IMR-90 (cell line): ENCODE measurements around the gene DNAJC13. TPM values are rescaled to one million over a fixed set of nuclear protein-coding genes. Genes with fewer than 3 reads are reported as not detected.

ENCODE experiments used
- ATAC-seq: fragments of 200-7000 bp; cut with Tn5 transposase; 2 replicates; pipeline ENCODE4 v1.9.1; 2020; ENCODE audit warnings: low read depth, mild to moderate bottlenecking, moderate library complexity
- BruUV-seq: library from RNA; stranded (reverse); fragments of 400-500 nt; replicated peaks from 2 replicates; lab custom pipeline; 2021; lab: Mats Ljungman, UMichigan
- CTCF ChIA-PET: fragments of 300-600 bp; formaldehyde crosslinking; extraction: SDS; loops from one replicate; lab custom pipeline; 2021; ENCODE audit warnings: antibody characterized with exemption; lab: Yijun Ruan, JAX
- POLR2A ChIA-PET: fragments of 300-600 bp; sonication (Branson Sonifier 250); formaldehyde crosslinking; loops from one replicate; lab custom pipeline; 2022; ENCODE audit warnings: antibody characterized with exemption; ENCODE audit not compliant: unreplicated experiment; lab: Charles Lee
- DNase-seq: peaks from one replicate; pipeline ENCODE4 v3.0.0; 2013
- H2AFZ ChIP-seq: replicated peaks from 2 replicates; pipeline ENCODE3; 2013; ENCODE audit warnings: low read length, mild to moderate bottlenecking; ENCODE audit not compliant: poor library complexity
- H2AK5ac ChIP-seq: 2 replicates; pipeline ENCODE4 v1.6.1; 2013; ENCODE audit warnings: low read depth, low read length, inconsistent platforms
- H2AK9ac ChIP-seq: replicated peaks from 2 replicates; pipeline ENCODE3; 2013; ENCODE audit warnings: mild to moderate bottlenecking, low read depth, low read length, moderate library complexity; ENCODE audit not compliant: poor library complexity
- H2BK120ac ChIP-seq: 2 replicates; pipeline ENCODE4 v1.6.1; 2013; ENCODE audit warnings: low read depth, low read length, inconsistent platforms
- H2BK15ac ChIP-seq: 3 replicates; pipeline ENCODE4 v1.6.1; 2013; ENCODE audit warnings: low read depth, low read length, inconsistent platforms
- H2BK20ac ChIP-seq: 2 replicates; pipeline ENCODE4 v1.6.1; 2013; ENCODE audit warnings: low read depth, mild to moderate bottlenecking, inconsistent platforms, low read length, moderate library complexity
- H2BK5ac ChIP-seq: 2 replicates; pipeline ENCODE4 v1.6.1; 2013; ENCODE audit warnings: mild to moderate bottlenecking, low read depth, low read length, inconsistent platforms; ENCODE audit not compliant: poor library complexity, severe bottlenecking
- H3K14ac ChIP-seq: replicated peaks from 2 replicates; pipeline ENCODE4 v1.6.1; 2013; ENCODE audit warnings: low read depth, low read length, inconsistent platforms
- H3K18ac ChIP-seq: 2 replicates; pipeline ENCODE4 v1.6.1; 2013; ENCODE audit warnings: low read depth, low read length, control low read depth
- H3K23ac ChIP-seq: 2 replicates; pipeline ENCODE4 v1.6.1; 2013; ENCODE audit warnings: low read depth, low read length, inconsistent platforms
- H3K27ac ChIP-seq: 2 replicates; pipeline ENCODE4 v1.5.1; 2013; ENCODE audit warnings: mild to moderate bottlenecking, control low read depth, low read length; ENCODE audit not compliant: insufficient read depth
- H3K27me3 ChIP-seq: 2 replicates; pipeline ENCODE4 v1.6.1; 2013; ENCODE audit warnings: low read length; ENCODE audit not compliant: control insufficient read depth, insufficient read depth
- H3K36me3 ChIP-seq: 2 replicates; pipeline ENCODE4 v1.6.1; 2013; ENCODE audit warnings: low read length, mixed read lengths; ENCODE audit not compliant: control insufficient read depth, insufficient read depth
- H3K4ac ChIP-seq: 2 replicates; pipeline ENCODE4 v1.6.1; 2013; ENCODE audit warnings: low read depth, low read length, inconsistent platforms
- H3K4me1 ChIP-seq: 2 replicates; pipeline ENCODE4 v1.6.1; 2013; ENCODE audit warnings: low read length, mixed read lengths; ENCODE audit not compliant: control insufficient read depth, insufficient read depth
- H3K4me2 ChIP-seq: 2 replicates; pipeline ENCODE4 v1.6.1; 2013; ENCODE audit warnings: low read depth, mild to moderate bottlenecking, control low read depth, low read length, moderate library complexity
- H3K4me3 ChIP-seq: 2 replicates; pipeline ENCODE4 v1.5.1; 2013; ENCODE audit warnings: low read depth, mild to moderate bottlenecking, control low read depth, low read length, moderate library complexity; ENCODE audit not compliant: insufficient read depth
- H3K56ac ChIP-seq: 2 replicates; pipeline ENCODE4 v1.6.1; 2013; ENCODE audit warnings: low read length, inconsistent platforms; ENCODE audit not compliant: insufficient read depth; ENCODE audit errors: extremely low read depth
- H3K79me1 ChIP-seq, 2 experiments: 2 replicates each; pipeline ENCODE4 v1.6.1; 2013; ENCODE audit warnings: low read length in 2 of 2, inconsistent platforms in 1 of 2, low read depth in 1 of 2
- H3K9ac ChIP-seq: 2 replicates; pipeline ENCODE4 v1.6.1; 2013; ENCODE audit warnings: low read depth, low read length, control low read depth
- H3K9me1 ChIP-seq: 2 replicates; pipeline ENCODE4 v1.6.1; 2013; ENCODE audit warnings: low read length, inconsistent platforms; ENCODE audit not compliant: insufficient read depth
- H3K9me3 ChIP-seq: 2 replicates; pipeline ENCODE4 v1.6.1; 2013; ENCODE audit warnings: low read length; ENCODE audit not compliant: control insufficient read depth, insufficient read depth
- H4K20me1 ChIP-seq: 2 replicates; pipeline ENCODE4 v1.6.1; 2013; ENCODE audit warnings: low read length, inconsistent platforms; ENCODE audit not compliant: insufficient read depth
- H4K5ac ChIP-seq: 2 replicates; pipeline ENCODE4 v1.6.1; 2013; ENCODE audit warnings: mild to moderate bottlenecking, low read depth, low read length, control low read depth
- H4K8ac ChIP-seq, 2 experiments: 2 replicates each; pipeline ENCODE4 v1.6.1; 2013; ENCODE audit warnings: low read depth in 2 of 2, low read length in 2 of 2, control low read depth in 1 of 2, inconsistent platforms in 1 of 2
- H4K91ac ChIP-seq: 2 replicates; pipeline ENCODE4 v1.6.1; 2013; ENCODE audit warnings: low read depth, low read length, inconsistent platforms; ENCODE audit not compliant: insufficient read depth
- CTCF ChIP-seq: conservative IDR thresholded peaks from 2 replicates; pipeline ENCODE4 v1.5.1; 2012; ENCODE audit warnings: mild to moderate bottlenecking, low read depth, low read length, improper control_type of control experiment
- MXI1 ChIP-seq: IDR thresholded peaks from 2 replicates; pipeline ENCODE4 v1.6.1; 2012; ENCODE audit warnings: low read depth, mild to moderate bottlenecking, low read length, moderate library complexity, borderline replicate concordance
- POLR2A ChIP-seq: IDR thresholded peaks from 2 replicates; pipeline ENCODE4 v1.6.1; 2012; ENCODE audit warnings: mild to moderate bottlenecking, low read depth, low read length
- RAD21 ChIP-seq: IDR thresholded peaks from 2 replicates; pipeline ENCODE4 v1.6.1; 2012; ENCODE audit warnings: low read length, improper control_type of control experiment
- RFX5 ChIP-seq: IDR thresholded peaks from 2 replicates; pipeline ENCODE4 v1.8.0; 2012; ENCODE audit warnings: low read depth, mild to moderate bottlenecking, low read length, moderate library complexity
- SMC3 ChIP-seq: fragments of 150-350 bp; IDR thresholded peaks from 2 replicates; pipeline ENCODE4 v1.6.1; 2016; ENCODE audit warnings: low read depth, mild to moderate bottlenecking, antibody characterized with exemption, low read length, moderate library complexity
- WGBS, 2 experiments: methylation state at CpG; one replicate each; pipeline versions ENCODE4 v1.1.5 to v1.1.7; 2013; ENCODE audit warnings: missing lambda C conversion rate in 2 of 2; ENCODE audit not compliant: insufficient read length in 1 of 2; ENCODE audit errors: extremely low coverage in 2 of 2; 5-methylcytosine and 5-hydroxymethylcytosine counted together
- dilution Hi-C: fragments of 300-500 bp; cut with HindIII; formaldehyde crosslinking; loops from one replicate; pipeline ENCODE4 v1.14.3; 2018; ENCODE audit warnings: low sequenced_read_pairs; ENCODE audit not compliant: unreplicated experiment
- in situ Hi-C: fragments of 300-500 bp; cut with MboI; formaldehyde crosslinking; loops from 3 replicates; pipeline ENCODE4 v1.14.3; 2019; ENCODE audit warnings: low sequenced_read_pairs, inconsistent platforms, mixed read lengths
- intact Hi-C: fragments of 100-400 bp; cut with micrococcal nuclease; formaldehyde crosslinking; loops from 2 replicates; pipeline ENCODE4 v1.10.0; 2022
- polyA plus RNA-seq, 3 experiments: library from polyadenylated mRNA; depleted of rRNA; stranded (reverse); fragments of >200 nt; gene quantifications; 2 replicates each; pipeline ENCODE4 v1.2.3, GENCODE V29; 2012; ENCODE audit warnings: low replicate concordance in 1 of 3
- total RNA-seq: library from RNA; depleted of rRNA; stranded (reverse); fragments of >200 nt; gene quantifications from 2 replicates; pipeline ENCODE4 v1.2.3, GENCODE V29; 2012

Gene DNAJC13
- total and polyA plus RNA-seq, 2 of the 4 experiments (the other 2 are of a cell fraction), result 16.4 to 48.6 TPM

- peak overlapping the region; percentile 57 for H2AFZ ChIP-seq
- peak overlapping the region; percentile 79 for H2BK5ac ChIP-seq
- ATAC-seq, result peak; percentile 92
- H3K9ac ChIP-seq, result no peak overlapping the region
- DNase-seq, result peak; percentile 90
- ChIA-PET CTCF (interaction anchor here (0.7 to 3.9 kb wide), 9 partner anchors 11 to 115 kb away, joined by 3 to 27 read pairs (median 5); no protein-coding TSS in a partner anchor), POLR2A (no interaction called here)
- H4K20me1 ChIP-seq, result no peaks in the 10 kb centered on the region
- H3K27me3 ChIP-seq, result no peaks in the 10 kb centered on the region
- peak overlapping the region; percentile 84 for H3K14ac ChIP-seq
- H3K4me3 ChIP-seq, result no peak overlapping the region
- peak overlapping the region; percentile 88 for H2BK120ac ChIP-seq
- peaks cover 20% of the 10 kb centered on the region for H3K36me3 ChIP-seq
- dilution Hi-C loops (loop anchor here (25.0 kb wide), 1 partner anchor 101 kb away; no protein-coding TSS in a partner anchor), in situ Hi-C loops (no loop called here), intact Hi-C loops (loop anchor here (1.0 to 5.0 kb wide), 2 partner anchors 106 to 121 kb away; partner anchors contain the start of gene ACAD11)
- peak overlapping the region; percentile 62 for H3K18ac ChIP-seq
- H3K4ac ChIP-seq, result peak overlapping the region; percentile 95
- peak overlapping the region; percentile 82 for H3K23ac ChIP-seq
- no peaks in the 10 kb centered on the region for H3K9me3 ChIP-seq
- H2BK20ac ChIP-seq, result peak overlapping the region; percentile 82
- BruUV-seq, result no TSS peak
- peak overlapping the region; percentile 25 to 79; a peak in 3 of 4 replicates for H4K8ac ChIP-seq
- peak overlapping the region; percentile 18; the same call in 1 of the 2 replicates for H3K56ac ChIP-seq
- TF ChIP-seq RAD21 (peak; percentile 76), CTCF (peak; percentile 75), MXI1 (peak; percentile 87), POLR2A (no peak), RFX5 (no peak), SMC3 (peak; percentile 92)
- H2AK5ac ChIP-seq, result peak overlapping the region; percentile 98
- peak overlapping the region; percentile 47 for H4K5ac ChIP-seq
- H2AK9ac ChIP-seq, result peak overlapping the region; percentile 80
- peaks cover 16% of the 10 kb centered on the region for H3K9me1 ChIP-seq
- peak overlapping the region; percentile 79 for H4K91ac ChIP-seq
- H3K4me1 ChIP-seq, result peaks cover 21% of the 10 kb centered on the region
- H3K27ac ChIP-seq, result peak overlapping the region; percentile 66
- peaks cover 14 to 36% of the 10 kb centered on the region in 2 experiments for H3K79me1 ChIP-seq
- no CpG with 5 or more reads among the region's 7 CpGs for WGBS, 2 experiments
- peak overlapping the region; percentile 90; the same call in 2 of the 3 replicates for H2BK15ac ChIP-seq
- no peak overlapping the region for H3K4me2 ChIP-seq
Observed at GRCh38 chr3:132535575-132536441, 118.5 kb downstream of the DNAJC13 start.
